Right atrium auricular region (tissue), 2 donors: ENCODE results near the gene ENTREP3. TPM values are rescaled to one million over a fixed set of nuclear protein-coding genes. Genes with fewer than 3 reads are reported as not detected.
A peak's percentile ranks its signal among the peaks of the same experiment; 100 is the strongest.
"Not testable (repeated sequence)": the region's sequence is repeated elsewhere in the genome, so short reads cannot be mapped to it uniquely, and the experiment has no call there.

Experiments
- DNase-seq: peaks from one replicate; pipeline ENCODE4 v3.0.0-alpha.2; 2019; ENCODE audit warnings: low spot score
- H3K27ac ChIP-seq, 2 donors: fragments of 200-600 bp; sonication (generic); 1 replicate in 1 of 2; 2 replicates in 1 of 2; pipeline ENCODE4 v1.5.1; 2016 to 2019
- H3K27me3 ChIP-seq, 2 donors: fragments of 200-600 bp; sonication (generic); one replicate each; pipeline versions ENCODE4 v1.5.1 to v1.6.0; 2017 to 2019
- H3K36me3 ChIP-seq: fragments of 200-600 bp; sonication (generic); one replicate; pipeline ENCODE4 v1.5.1; 2016
- H3K4me1 ChIP-seq, 2 donors: fragments of 200-600 bp; sonication (generic); one replicate each; pipeline versions ENCODE4 v1.5.1 to v1.6.0; 2017 to 2019
- H3K4me3 ChIP-seq, 2 donors: fragments of 200-600 bp; sonication (generic); 1 replicate in 1 of 2; 2 replicates in 1 of 2; pipeline ENCODE4 v1.5.1; 2017 to 2019; ENCODE audit warnings: mild to moderate bottlenecking in 1 of 2, moderate library complexity in 1 of 2
- H3K9me3 ChIP-seq, 2 donors: fragments of 200-600 bp; sonication (generic); one replicate each; pipeline ENCODE4 v1.5.1; 2019
- CTCF ChIP-seq, 2 donors: fragments of 200-600 bp; sonication (generic); IDR thresholded peaks; one replicate each; pipeline ENCODE4 v1.5.1; 2019; ENCODE audit warnings: antibody characterized with exemption in 2 of 2
- total RNA-seq, 2 donors: library from RNA; depleted of rRNA; stranded (reverse); fragments of >200 nt; gene quantifications; one replicate each; pipeline ENCODE4 v1.1.0, GENCODE V29; 2016

ENTREP3 gene
- total RNA-seq, 2 donors from 2014 or later = 14.4 to 15.5 TPM

GRCh38 chr1:155236451-155236850, 18.8 kb downstream of the ENTREP3 start:
- no peak for TF ChIP-seq CTCF (IDR thresholded peaks at IDR 0.05)
- Histone ChIP-seq H3K4me3 (no peak overlapping the region), H3K36me3 (peaks cover 10% of the 10 kb centered on the region), H3K27ac (no peak overlapping the region), H3K9me3 (no peaks in the 10 kb centered on the region), H3K27me3 (no peaks in the 10 kb centered on the region), H3K4me1 (peaks cover 0 to 23% of the 10 kb centered on the region in 2 donors)
- DNase-seq = no peak

GRCh38 chr1:155235375-155235774, 19.9 kb downstream of the ENTREP3 start:
- peaks cover 0 to 16% of the 10 kb centered on the region in 2 donors for H3K4me1 ChIP-seq
- not testable (repeated sequence) for H3K27ac ChIP-seq, H3K27me3 ChIP-seq, DNase-seq, H3K9me3 ChIP-seq, H3K4me3 ChIP-seq
- peaks cover 10% of the 10 kb centered on the region for H3K36me3 ChIP-seq

GRCh38 chr1:155233502-155233901, 21.8 kb downstream of the ENTREP3 start:
- H3K36me3 ChIP-seq = peaks cover 10% of the 10 kb centered on the region
- DNase-seq, H3K4me3 ChIP-seq, H3K9me3 ChIP-seq, H3K27me3 ChIP-seq, H3K27ac ChIP-seq: not testable (repeated sequence)
- peaks cover 0 to 12% of the 10 kb centered on the region in 2 donors for H3K4me1 ChIP-seq

- not testable (repeated sequence) for H3K4me3 ChIP-seq, H3K9me3 ChIP-seq, DNase-seq, H3K36me3 ChIP-seq, H3K27me3 ChIP-seq
- Histone ChIP-seq H3K27ac (peak overlapping the region in 1 of 2 donors; percentile 51), H3K4me1 (peaks cover 0 to 17% of the 10 kb centered on the region in 2 donors)
Measured at GRCh38 chr1:155232001-155232978, 23.0 kb downstream of the ENTREP3 start.

- H3K9me3 ChIP-seq, H3K4me3 ChIP-seq, H3K27me3 ChIP-seq, H3K27ac ChIP-seq, H3K36me3 ChIP-seq, DNase-seq: not testable (repeated sequence)
- peaks cover 0 to 24% of the 10 kb centered on the region in 2 donors for H3K4me1 ChIP-seq
Measured at GRCh38 chr1:155231302-155231701, 24.0 kb downstream of the ENTREP3 start.

GRCh38 chr1:155228096-155228427, 27.2 kb downstream of the ENTREP3 start:
- peak overlapping the region; percentile 77 to 88 for H3K27ac ChIP-seq
- H3K4me3 ChIP-seq = peak overlapping the region in 1 of 2 donors; percentile 63
- H3K36me3 ChIP-seq = no peaks in the 10 kb centered on the region
- no peak for TF ChIP-seq CTCF (IDR thresholded peaks at IDR 0.05)
- no peaks in the 10 kb centered on the region for H3K27me3 ChIP-seq
- peaks cover 0 to 26% of the 10 kb centered on the region in 2 donors for H3K4me1 ChIP-seq
- no peaks in the 10 kb centered on the region for H3K9me3 ChIP-seq
- DNase-seq = no peak

GRCh38 chr1:155227261-155228095, 27.8 kb downstream of the ENTREP3 start:
- no peaks in the 10 kb centered on the region for H3K27me3 ChIP-seq
- peak overlapping the region; percentile 61 to 63 for H3K4me3 ChIP-seq
- peak; percentile 99 for DNase-seq
- H3K36me3 ChIP-seq = no peaks in the 10 kb centered on the region
- H3K27ac ChIP-seq = peak overlapping the region; percentile 84 to 88
- peaks cover 0 to 23% of the 10 kb centered on the region in 2 donors for H3K4me1 ChIP-seq
- H3K9me3 ChIP-seq = no peaks in the 10 kb centered on the region
- TF ChIP-seq CTCF (IDR thresholded peaks at IDR 0.05) = no peak
